AG04449 (cell line): ENCODE measurements around the gene ANKRD11.
A peak's percentile ranks its signal among the peaks of the same experiment; 100 is the strongest.

Source experiments
- CTCF ChIA-PET: fragments of 350-600 bp; formaldehyde crosslinking; extraction: SDS; loops from one replicate; lab custom pipeline; 2021; ENCODE audit warnings: antibody characterized with exemption; lab: Yijun Ruan, JAX
- POLR2A ChIA-PET: fragments of 400-600, 350-600 bp; formaldehyde crosslinking; extraction: SDS; loops from one replicate; lab custom pipeline; 2020; ENCODE audit warnings: antibody characterized with exemption, inconsistent platforms; lab: Yijun Ruan, JAX
- DNase-seq: peaks from one replicate; pipeline ENCODE4 v3.0.0-alpha.2; 2010; ENCODE audit warnings: low read depth, low spot score
- H3K4me3 ChIP-seq: 2 replicates; pipeline ENCODE4 v1.5.1; 2011; ENCODE audit warnings: low read depth, mild to moderate bottlenecking, control low read depth, low read length
- CTCF ChIP-seq: IDR thresholded peaks from one replicate; pipeline ENCODE4 v1.5.1; 2011; ENCODE audit warnings: mild to moderate bottlenecking, moderate library complexity, low read length, control low read depth, inconsistent platforms; ENCODE audit not compliant: insufficient read depth; ENCODE audit errors: missing control alignments

ANKRD11 gene

GRCh38 chr16:89289428-89290395 is 200.6 kb downstream of the ANKRD11 start:
- CTCF ChIA-PET = interaction anchor here (0.7 to 3.9 kb wide), 20 partner anchors 8 to 219 kb away, joined by 3 to 34 read pairs (median 4); partner anchors contain the start of gene SPG7
- no peak for DNase-seq
- peak; percentile 92 for TF ChIP-seq CTCF
- POLR2A ChIA-PET = no interaction called here
- no peak overlapping the region for H3K4me3 ChIP-seq

GRCh38 chr16:89288966-89289365 is 201.4 kb downstream of the ANKRD11 start:
- H3K4me3 ChIP-seq = no peak overlapping the region
- ChIA-PET POLR2A (no interaction called here), CTCF (interaction anchor here (0.7 to 3.9 kb wide), 23 partner anchors 8 to 220 kb away, joined by 3 to 34 read pairs (median 4); partner anchors contain the start of gene SPG7)
- no peak for TF ChIP-seq CTCF
- no peak for DNase-seq

GRCh38 chr16:89288577-89288844 is 201.8 kb downstream of the ANKRD11 start:
- no peak for DNase-seq
- ChIA-PET POLR2A (no interaction called here), CTCF (interaction anchor here (0.7 to 3.9 kb wide), 21 partner anchors 8 to 221 kb away, joined by 3 to 34 read pairs (median 4); partner anchors contain the start of gene SPG7)
- no peak for TF ChIP-seq CTCF
- no peak overlapping the region for H3K4me3 ChIP-seq

DNA sequence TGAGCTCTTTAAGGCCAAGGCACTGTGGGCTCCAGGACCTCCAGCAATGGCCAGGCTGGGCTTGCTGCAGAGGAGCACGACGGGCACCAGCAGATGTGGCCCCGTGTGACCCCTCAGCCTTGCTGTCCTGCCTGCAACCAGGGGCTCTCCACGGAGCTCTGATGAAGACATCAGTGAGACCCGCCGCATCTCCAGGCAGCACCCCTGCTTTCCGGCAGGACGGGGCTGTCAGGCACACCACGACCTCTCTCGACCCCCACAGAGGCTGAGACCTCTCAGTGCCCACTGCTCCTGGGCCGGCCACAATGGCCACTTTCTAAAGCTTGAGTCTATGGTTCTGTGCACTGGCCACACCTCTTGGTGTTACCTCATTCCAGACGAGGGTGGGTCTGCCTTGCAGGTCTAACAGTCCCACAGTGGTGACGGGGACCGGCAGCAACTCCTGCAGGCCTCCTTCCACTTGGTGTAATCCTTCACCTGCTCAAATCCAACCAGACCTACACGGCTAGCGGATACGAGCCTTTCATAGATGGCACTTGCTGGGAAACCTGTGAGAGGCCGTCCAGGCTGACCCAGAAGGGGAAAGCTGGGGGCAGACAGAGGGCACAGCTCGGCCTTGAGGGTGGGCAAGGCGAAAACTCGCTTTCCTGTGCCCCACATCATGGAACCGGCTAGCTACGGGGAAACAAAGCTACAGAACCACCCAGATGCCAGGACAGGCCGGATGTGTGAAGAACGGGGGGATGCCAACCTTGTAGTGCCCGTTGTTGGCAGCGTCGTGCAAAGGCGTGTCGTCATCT is 202.4 kb downstream of the ANKRD11 start:
- ChIA-PET CTCF (interaction anchor here (0.9 to 3.9 kb wide), 15 partner anchors 10 to 221 kb away, joined by 3 to 34 read pairs (median 5); partner anchors contain the start of gene SPG7), POLR2A (interaction anchor here (0.5 kb wide), 1 partner anchor 201 kb away, joined by 3 read pairs; no protein-coding TSS in a partner anchor)
- no peak overlapping the region for H3K4me3 ChIP-seq
- TF ChIP-seq CTCF = no peak
- DNase-seq = no peak

DNA sequence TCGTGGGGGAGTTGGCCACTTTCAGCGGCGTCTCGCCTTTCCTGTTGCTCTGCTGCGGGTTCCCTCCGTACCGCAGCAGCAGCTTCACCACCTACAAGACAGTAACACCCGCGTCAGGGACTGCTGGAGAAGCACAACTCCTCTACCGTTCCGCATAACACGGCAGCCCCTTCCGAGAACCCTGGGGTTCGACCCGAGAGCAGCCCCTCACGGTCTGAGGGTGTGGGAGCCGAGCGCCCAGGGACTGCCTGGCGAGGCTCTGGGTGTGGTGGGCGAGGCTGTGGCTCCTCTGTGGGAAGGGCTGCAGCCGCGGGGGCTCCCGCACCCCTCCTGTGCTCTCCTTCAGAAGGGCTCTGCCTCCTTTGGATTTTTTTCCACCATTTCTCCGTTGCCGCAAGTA is 204.3 kb downstream of the ANKRD11 start:
- no peak for TF ChIP-seq CTCF
- DNase-seq = no peak
- H3K4me3 ChIP-seq = no peak overlapping the region
- ChIA-PET CTCF (no interaction called here), POLR2A (no interaction called here)
